Effector memory CD4-positive, alpha-beta T cell (primary cell): ENCODE data around the gene AHSP.

Experiments
- DNase-seq, 3 donors: peaks; one replicate each; pipeline ENCODE4 v3.0.0-alpha.2; 2020
- H3K27ac ChIP-seq: 2 replicates; pipeline ENCODE4 v1.7.0; 2013; ENCODE audit warnings: mild to moderate bottlenecking, low read length, moderate library complexity; ENCODE audit not compliant: insufficient read depth, poor library complexity, severe bottlenecking
- H3K27me3 ChIP-seq: replicated peaks from 2 replicates; pipeline ENCODE4 v1.7.0; 2013; ENCODE audit warnings: mild to moderate bottlenecking, low read length; ENCODE audit not compliant: insufficient read depth, control insufficient read depth, poor library complexity, severe bottlenecking
- H3K36me3 ChIP-seq: 2 replicates; pipeline ENCODE4 v1.7.0; 2013; ENCODE audit warnings: mild to moderate bottlenecking, low read length, moderate library complexity; ENCODE audit not compliant: control insufficient read depth, insufficient read depth
- H3K4me1 ChIP-seq: 2 replicates; pipeline ENCODE4 v1.7.0; 2013; ENCODE audit warnings: low read length, mild to moderate bottlenecking; ENCODE audit not compliant: control insufficient read depth, insufficient read depth, poor library complexity, severe bottlenecking
- H3K4me3 ChIP-seq: 2 replicates; pipeline ENCODE4 v1.7.0; 2013; ENCODE audit warnings: low read length, low read depth, mild to moderate bottlenecking; ENCODE audit not compliant: insufficient read depth, poor library complexity, severe bottlenecking
- H3K9me3 ChIP-seq: 2 replicates; pipeline ENCODE4 v1.7.0; 2013; ENCODE audit warnings: mild to moderate bottlenecking, low read length, moderate library complexity; ENCODE audit not compliant: control insufficient read depth

The AHSP gene

GRCh38 chr16:31487071-31487719, 40.5 kb upstream of the AHSP start:
- H3K27me3 ChIP-seq = no peaks in the 10 kb centered on the region
- peak overlapping the region; percentile 78 for H3K4me3 ChIP-seq
- H3K36me3 ChIP-seq = no peaks in the 10 kb centered on the region
- no peak for DNase-seq
- H3K9me3 ChIP-seq = no peaks in the 10 kb centered on the region
- peaks cover 7% of the 10 kb centered on the region for H3K4me1 ChIP-seq
- peak overlapping the region; percentile 58 for H3K27ac ChIP-seq

GRCh38 chr16:31487720-31488467, 39.8 kb upstream of the AHSP start:
- H3K4me3 ChIP-seq = peak overlapping the region; percentile 78
- no peaks in the 10 kb centered on the region for H3K27me3 ChIP-seq
- no peaks in the 10 kb centered on the region for H3K9me3 ChIP-seq
- peak overlapping the region; percentile 58 for H3K27ac ChIP-seq
- no peaks in the 10 kb centered on the region for H3K36me3 ChIP-seq
- peaks cover 7% of the 10 kb centered on the region for H3K4me1 ChIP-seq
- peak; percentile 69 to 78 (median 75) for DNase-seq

- no peaks in the 10 kb centered on the region for H3K9me3 ChIP-seq
- H3K4me1 ChIP-seq = peaks cover 7% of the 10 kb centered on the region
- DNase-seq = no peak
- H3K27me3 ChIP-seq = no peaks in the 10 kb centered on the region
- H3K4me3 ChIP-seq = peak overlapping the region; percentile 78
- H3K27ac ChIP-seq = peak overlapping the region; percentile 58
- H3K36me3 ChIP-seq = peaks cover 3% of the 10 kb centered on the region
Observed at GRCh38 chr16:31488468-31489297, 39.0 kb upstream of the AHSP start.

GRCh38 chr16:31489298-31489564, 38.5 kb upstream of the AHSP start:
- peaks cover 5% of the 10 kb centered on the region for H3K36me3 ChIP-seq
- peaks cover 7% of the 10 kb centered on the region for H3K4me1 ChIP-seq
- no peak overlapping the region for H3K4me3 ChIP-seq
- H3K9me3 ChIP-seq = no peaks in the 10 kb centered on the region
- no peak for DNase-seq
- H3K27ac ChIP-seq = no peak overlapping the region
- no peaks in the 10 kb centered on the region for H3K27me3 ChIP-seq

GRCh38 chr16:31489616-31490584, 37.8 kb upstream of the AHSP start:
- Histone ChIP-seq H3K27me3 (no peaks in the 10 kb centered on the region), H3K36me3 (peaks cover 9% of the 10 kb centered on the region), H3K4me1 (peaks cover 7% of the 10 kb centered on the region), H3K9me3 (no peaks in the 10 kb centered on the region), H3K27ac (no peak overlapping the region), H3K4me3 (no peak overlapping the region)
- no peak for DNase-seq

- Histone ChIP-seq H3K9me3 (no peaks in the 10 kb centered on the region), H3K4me3 (no peak overlapping the region), H3K4me1 (peaks cover 7% of the 10 kb centered on the region), H3K36me3 (peaks cover 29% of the 10 kb centered on the region), H3K27ac (no peak overlapping the region), H3K27me3 (no peaks in the 10 kb centered on the region)
- no peak for DNase-seq
Observed at GRCh38 chr16:31491778-31492418, 35.8 kb upstream of the AHSP start.

GRCh38 chr16:31493506-31494125, 34.1 kb upstream of the AHSP start:
- Histone ChIP-seq H3K27ac (no peak overlapping the region), H3K4me1 (no peaks in the 10 kb centered on the region), H3K36me3 (peaks cover 41% of the 10 kb centered on the region), H3K4me3 (no peak overlapping the region), H3K27me3 (no peaks in the 10 kb centered on the region), H3K9me3 (no peaks in the 10 kb centered on the region)
- DNase-seq = no peak

- no peaks in the 10 kb centered on the region for H3K9me3 ChIP-seq
- H3K4me1 ChIP-seq = no peaks in the 10 kb centered on the region
- H3K4me3 ChIP-seq = no peak overlapping the region
- H3K36me3 ChIP-seq = peaks cover 53% of the 10 kb centered on the region
- no peak for DNase-seq
- no peak overlapping the region for H3K27ac ChIP-seq
- H3K27me3 ChIP-seq = no peaks in the 10 kb centered on the region
Observed at GRCh38 chr16:31496670-31497069, 31.0 kb upstream of the AHSP start.

GRCh38 chr16:31498493-31498892, 29.2 kb upstream of the AHSP start:
- Histone ChIP-seq H3K27ac (no peak overlapping the region), H3K4me1 (no peaks in the 10 kb centered on the region), H3K27me3 (no peaks in the 10 kb centered on the region), H3K36me3 (peaks cover 52% of the 10 kb centered on the region), H3K9me3 (no peaks in the 10 kb centered on the region), H3K4me3 (no peak overlapping the region)
- no peak for DNase-seq
